ENCODE measurements around the gene PACSIN1. TPM values are rescaled to one million over a fixed set of nuclear protein-coding genes. Genes with fewer than 3 reads are reported as not detected.

The PACSIN1 gene
- total RNA-seq, 3 donors from 2014 or later: 0.29 to 0.33 TPM; not detected in 1

- Histone ChIP-seq H3K9me3 (no peaks in the 10 kb centered on the region), H3K4me1 (no peaks in the 10 kb centered on the region), H3K27me3 (no peaks in the 10 kb centered on the region), H3K27ac (no peak overlapping the region), H3K4me3 (no peak overlapping the region), H3K36me3 (no peaks in the 10 kb centered on the region)
- DNase-seq (ENCODE audit: low spot score in 2 of 2): no peak
- TF ChIP-seq CTCF (IDR thresholded peaks at IDR 0.05): no peak
- no peak for TF ChIP-seq POLR2AphosphoS5 (IDR thresholded peaks at IDR 0.05)
- no peak for TF ChIP-seq POLR2A (IDR thresholded peaks at IDR 0.05)
- intact Hi-C loops (cut with DNase I; ENCODE audit: low total_unique reads): no loop called here
These were observed 55.0 kb downstream of the PACSIN1 start for GRCh38 chr6:34520645-34521462.

DNA sequence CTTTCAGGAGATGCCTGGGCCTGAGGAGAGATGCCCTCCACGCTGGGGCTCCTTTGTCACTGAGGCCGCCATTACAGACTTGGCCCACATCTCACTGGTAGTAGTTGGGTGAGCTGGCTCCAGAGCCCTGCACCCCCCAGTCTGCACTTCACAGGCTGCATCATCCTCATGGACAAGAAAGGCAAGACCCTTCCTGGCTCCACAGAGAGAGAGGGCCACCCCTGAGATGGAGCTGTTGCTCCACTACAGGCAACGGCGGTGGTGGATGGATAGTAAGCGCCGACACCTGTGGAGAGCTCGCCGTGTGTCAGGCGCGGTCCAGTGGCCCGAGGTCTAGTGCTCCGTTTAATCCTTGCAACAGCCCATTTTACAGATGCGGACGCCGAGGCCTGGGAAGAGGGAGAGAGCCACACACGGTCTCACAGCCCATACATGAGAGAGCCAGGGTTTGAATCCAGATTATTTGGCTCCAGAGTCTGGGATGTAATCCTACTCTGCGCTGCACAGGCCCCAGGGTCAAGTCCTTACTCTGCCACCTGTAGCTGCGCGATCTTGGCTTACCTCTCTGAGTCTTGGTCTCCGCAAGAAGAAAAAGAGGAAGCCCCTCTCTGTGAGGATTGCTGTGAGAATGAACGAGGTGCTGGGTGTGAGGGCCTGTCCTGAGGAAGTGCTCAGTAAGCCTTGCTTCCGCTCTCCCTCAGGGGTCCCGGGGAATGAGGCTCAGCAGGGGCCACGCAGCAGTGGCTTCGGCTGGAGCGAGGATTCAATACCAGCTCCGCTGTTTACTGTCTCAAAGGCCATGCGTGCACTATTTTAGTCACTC lies 55.8 kb downstream of the PACSIN1 start:
- H3K4me1 ChIP-seq: peaks cover 0 to 4% of the 10 kb centered on the region in 2 donors
- H3K9me3 ChIP-seq: no peaks in the 10 kb centered on the region
- H3K36me3 ChIP-seq: no peaks in the 10 kb centered on the region
- no peak for DNase-seq (ENCODE audit: low spot score in 2 of 2)
- no peaks in the 10 kb centered on the region for H3K27me3 ChIP-seq
- no peak overlapping the region for H3K4me3 ChIP-seq
- no peak overlapping the region for H3K27ac ChIP-seq
- intact Hi-C loops (cut with DNase I; ENCODE audit: low total_unique reads): no loop called here
- TF ChIP-seq POLR2AphosphoS5 (IDR thresholded peaks at IDR 0.05) (no peak), POLR2A (IDR thresholded peaks at IDR 0.05) (no peak), CTCF (IDR thresholded peaks at IDR 0.05) (no peak)

- Histone ChIP-seq H3K9me3 (no peaks in the 10 kb centered on the region), H3K27me3 (no peaks in the 10 kb centered on the region), H3K4me1 (peaks cover 0 to 5% of the 10 kb centered on the region in 2 donors), H3K36me3 (no peaks in the 10 kb centered on the region), H3K27ac (no peak overlapping the region), H3K4me3 (no peak overlapping the region)
- intact Hi-C loops (cut with DNase I; ENCODE audit: low total_unique reads): loop anchor here (1.0 kb wide), 1 partner anchor 46 kb away; no protein-coding TSS in a partner anchor
- DNase-seq (ENCODE audit: low spot score in 2 of 2): no peak
- TF ChIP-seq CTCF (IDR thresholded peaks at IDR 0.05): no peak
- no peak for TF ChIP-seq POLR2A (IDR thresholded peaks at IDR 0.05)
- TF ChIP-seq POLR2AphosphoS5 (IDR thresholded peaks at IDR 0.05): no peak
These were observed 56.9 kb downstream of the PACSIN1 start for GRCh38 chr6:34522761-34523160.

- no peak overlapping the region for H3K4me3 ChIP-seq
- intact Hi-C loops (cut with DNase I; ENCODE audit: low total_unique reads): loop anchor here (1.0 kb wide), 1 partner anchor 45 kb away; no protein-coding TSS in a partner anchor
- no peak overlapping the region for H3K27ac ChIP-seq
- H3K27me3 ChIP-seq: no peaks in the 10 kb centered on the region
- DNase-seq (ENCODE audit: low spot score in 2 of 2): no peak
- TF ChIP-seq CTCF (IDR thresholded peaks at IDR 0.05) (no peak), POLR2AphosphoS5 (IDR thresholded peaks at IDR 0.05) (no peak), POLR2A (IDR thresholded peaks at IDR 0.05) (no peak)
- H3K4me1 ChIP-seq: peaks cover 0 to 5% of the 10 kb centered on the region in 2 donors
- H3K36me3 ChIP-seq: no peaks in the 10 kb centered on the region
- H3K9me3 ChIP-seq: no peaks in the 10 kb centered on the region
These were observed 57.7 kb downstream of the PACSIN1 start for GRCh38 chr6:34523441-34524206.

All from breast epithelium (tissue), 4 donors.